ENCODE measurements around the gene RPS6KA2. TPM values are rescaled to one million over a fixed set of nuclear protein-coding genes. Genes with fewer than 3 reads are reported as not detected.
"Not testable (repeated sequence)": the region's sequence is repeated elsewhere in the genome, so short reads cannot be mapped to it uniquely, and the experiment has no call there.

Gene RPS6KA2
- total RNA-seq, 1 donor from 2014 or later: 2.4 TPM

GRCh38 chr6:166556863-166557322 is 70.2 kb downstream of the RPS6KA2 start:
- intact Hi-C loops (cut with micrococcal nuclease): no loop called here

- intact Hi-C loops (cut with micrococcal nuclease): no loop called here
These were observed 70.7 kb downstream of the RPS6KA2 start for GRCh38 chr6:166556336-166556735.

GRCh38 chr6:166555086-166555485 is 72.0 kb downstream of the RPS6KA2 start:
- intact Hi-C loops (cut with micrococcal nuclease): no loop called here

GRCh38 chr6:166554316-166554715 is 72.7 kb downstream of the RPS6KA2 start:
- intact Hi-C loops (cut with micrococcal nuclease): no loop called here

- intact Hi-C loops (cut with micrococcal nuclease): no loop called here
These were observed 73.3 kb downstream of the RPS6KA2 start for GRCh38 chr6:166553563-166554271.

- intact Hi-C loops (cut with micrococcal nuclease): no loop called here
These were observed 74.5 kb downstream of the RPS6KA2 start for GRCh38 chr6:166552600-166552999.

GRCh38 chr6:166551754-166552495 is 75.1 kb downstream of the RPS6KA2 start:
- intact Hi-C loops (cut with micrococcal nuclease): no loop called here

- intact Hi-C loops (cut with micrococcal nuclease): no loop called here
These were observed 80.4 kb downstream of the RPS6KA2 start for GRCh38 chr6:166546653-166547052.

- intact Hi-C loops (cut with micrococcal nuclease): no loop called here
These were observed 81.7 kb downstream of the RPS6KA2 start for GRCh38 chr6:166545156-166546034.

- intact Hi-C loops (cut with micrococcal nuclease): no loop called here
These were observed 82.8 kb downstream of the RPS6KA2 start for GRCh38 chr6:166544296-166544605.

GRCh38 chr6:166543603-166544295 is 83.3 kb downstream of the RPS6KA2 start:
- intact Hi-C loops (cut with micrococcal nuclease): no loop called here

- intact Hi-C loops (cut with micrococcal nuclease): no loop called here
These were observed 84.5 kb downstream of the RPS6KA2 start for GRCh38 chr6:166542580-166542912.

GRCh38 chr6:166541876-166542579 is 85.0 kb downstream of the RPS6KA2 start:
- intact Hi-C loops (cut with micrococcal nuclease): loop anchor here (1.0 kb wide), 2 partner anchors 54 to 85 kb away; partner anchors contain the start of gene RPS6KA2

- intact Hi-C loops (cut with micrococcal nuclease): loop anchor here (1.0 kb wide), 2 partner anchors 53 to 86 kb away; partner anchors contain the start of gene RPS6KA2
These were observed 85.7 kb downstream of the RPS6KA2 start for GRCh38 chr6:166541366-166541765.

- intact Hi-C loops (cut with micrococcal nuclease): loop anchor here (1.0 kb wide), 2 partner anchors 52 to 87 kb away; partner anchors contain the start of gene RPS6KA2
These were observed 86.3 kb downstream of the RPS6KA2 start for GRCh38 chr6:166540631-166541331.

GRCh38 chr6:166539543-166539942 is 87.5 kb downstream of the RPS6KA2 start:
- intact Hi-C loops (cut with micrococcal nuclease): no loop called here

- intact Hi-C loops (cut with micrococcal nuclease): not testable (repeated sequence)
These were observed 88.1 kb downstream of the RPS6KA2 start for GRCh38 chr6:166539011-166539385.

- intact Hi-C loops (cut with micrococcal nuclease): no loop called here
These were observed 88.6 kb downstream of the RPS6KA2 start for GRCh38 chr6:166538297-166539010.

Measured in T-helper 2 cell treated with Interferon-gamma antibody and Interleukin-4, amounts not matched to agents 100 ng/mL and 5 ng/mL, for 36 hours (primary cell).